ENCODE measurements around the gene LSM3. TPM values are rescaled to one million over a fixed set of nuclear protein-coding genes. Genes with fewer than 3 reads are reported as not detected.
A peak's percentile ranks its signal among the peaks of the same experiment; 100 is the strongest.

The LSM3 gene
- total RNA-seq, 1 donor from 2014 or later, result 9.5 TPM

DNA sequence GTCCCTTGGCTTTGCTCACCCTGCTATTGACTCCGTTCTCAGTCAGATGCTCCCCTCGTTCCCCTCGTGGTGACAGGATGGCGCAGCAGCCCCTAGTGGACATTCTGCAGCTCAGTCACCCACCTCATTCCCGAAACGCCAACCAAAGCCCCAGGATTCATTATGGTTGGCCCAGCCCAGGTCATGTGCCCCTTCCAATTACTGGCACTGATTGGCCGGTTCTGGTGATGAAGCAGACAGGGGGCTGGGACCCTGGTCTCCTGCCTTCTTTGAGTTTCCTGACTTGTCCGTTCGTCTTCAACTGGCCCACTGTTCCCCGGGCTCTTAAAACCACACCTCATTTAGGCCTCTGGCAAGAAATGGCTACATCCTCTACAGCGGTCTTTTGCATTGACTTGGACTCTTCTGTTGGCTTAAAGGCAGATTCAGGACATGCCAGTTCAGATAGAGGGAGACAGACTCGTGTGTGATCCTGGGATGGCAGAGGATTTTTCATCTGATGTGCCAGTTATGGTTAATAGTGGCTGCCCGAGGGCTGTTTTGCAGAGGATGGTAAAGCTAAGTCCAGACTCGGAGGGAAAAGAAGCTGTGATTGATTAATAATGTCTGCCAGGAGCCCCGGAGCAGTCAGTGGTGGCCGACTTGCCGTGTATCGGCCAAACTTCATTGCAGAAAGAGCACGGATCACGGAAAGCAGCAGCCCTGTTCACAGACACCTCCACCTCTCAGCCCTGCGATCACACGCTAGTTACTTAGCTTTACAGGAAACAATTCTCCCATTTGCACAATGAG is 37.8 kb downstream of the LSM3 start:
- Histone ChIP-seq H3K36me3 (no peaks in the 10 kb centered on the region), H3K4me1 (no peaks in the 10 kb centered on the region), H3K27me3 (ENCODE audit: low read depth) (no peaks in the 10 kb centered on the region), H3K4me3 (peak overlapping the region; percentile 44), H3K9me3 (peaks cover 7% of the 10 kb centered on the region), H3K27ac (no peak overlapping the region)
- intact Hi-C loops (cut with DNase I), result no loop called here
- peak; percentile 40 for TF ChIP-seq CTCF (IDR thresholded peaks at IDR 0.05)
- no peak for DNase-seq
- peak in 1 of 2 donors; percentile 58 for ATAC-seq

DNA sequence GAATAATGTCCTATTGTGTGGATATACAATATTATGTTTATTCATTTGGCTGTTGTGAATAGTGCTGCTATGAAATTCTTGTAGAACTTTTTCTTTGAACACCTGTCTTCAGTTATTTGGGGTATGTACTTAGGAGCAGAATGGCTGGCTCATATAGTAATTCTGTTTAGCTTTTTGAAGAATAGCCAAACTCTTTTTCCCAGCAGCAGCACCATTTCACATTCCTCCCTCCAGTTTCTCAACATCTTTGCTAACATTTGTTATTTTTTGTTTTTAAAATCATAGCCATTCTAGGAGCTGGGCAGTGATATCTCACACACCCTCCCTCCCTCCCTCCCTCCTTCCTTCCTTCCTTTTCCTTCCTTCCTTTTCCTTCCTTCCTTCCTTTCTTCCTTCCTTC is 39.7 kb downstream of the LSM3 start:
- H3K4me3 ChIP-seq, result no peak overlapping the region
- H3K27me3 ChIP-seq (ENCODE audit: low read depth), result no peaks in the 10 kb centered on the region
- H3K4me1 ChIP-seq, result no peaks in the 10 kb centered on the region
- H3K36me3 ChIP-seq, result no peaks in the 10 kb centered on the region
- no peak for DNase-seq
- H3K9me3 ChIP-seq, result peaks cover 12% of the 10 kb centered on the region
- ATAC-seq, result no peak
- H3K27ac ChIP-seq, result no peak overlapping the region
- TF ChIP-seq CTCF (IDR thresholded peaks at IDR 0.05), result no peak
- intact Hi-C loops (cut with DNase I), result no loop called here

GRCh38 chr3:14220933-14221332 is 42.3 kb downstream of the LSM3 start:
- H3K4me1 ChIP-seq, result peaks cover 11% of the 10 kb centered on the region
- no peak for ATAC-seq
- no peaks in the 10 kb centered on the region for H3K36me3 ChIP-seq
- H3K27ac ChIP-seq, result no peak overlapping the region
- H3K9me3 ChIP-seq, result peaks cover 12% of the 10 kb centered on the region
- no peak for TF ChIP-seq CTCF (IDR thresholded peaks at IDR 0.05)
- no peak for DNase-seq
- H3K27me3 ChIP-seq (ENCODE audit: low read depth), result no peaks in the 10 kb centered on the region
- intact Hi-C loops (cut with DNase I), result no loop called here
- H3K4me3 ChIP-seq, result no peak overlapping the region

DNA sequence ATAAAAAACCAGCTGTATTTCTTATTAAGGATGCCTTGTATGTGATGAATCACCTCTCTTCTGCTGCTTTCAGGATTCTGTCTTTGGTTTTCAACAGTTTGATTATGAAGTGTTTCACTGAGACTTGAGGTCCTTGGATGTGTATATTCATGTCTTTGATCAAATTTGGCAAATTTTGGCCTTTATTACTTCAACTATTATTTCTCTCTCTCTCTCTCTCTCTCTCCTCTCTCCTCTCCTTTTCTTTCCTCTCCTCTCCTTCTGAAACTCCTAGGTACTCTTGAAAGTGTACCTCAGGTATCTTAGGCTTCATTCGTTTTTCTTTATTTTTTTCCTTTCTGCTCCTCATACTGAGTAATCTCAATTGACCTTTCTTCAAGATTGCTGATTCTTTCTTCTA is 43.3 kb downstream of the LSM3 start:
- no peak for TF ChIP-seq CTCF (IDR thresholded peaks at IDR 0.05)
- H3K27ac ChIP-seq, result no peak overlapping the region
- peaks cover 13% of the 10 kb centered on the region for H3K4me1 ChIP-seq
- no peaks in the 10 kb centered on the region for H3K27me3 ChIP-seq (ENCODE audit: low read depth)
- intact Hi-C loops (cut with DNase I), result no loop called here
- no peak for DNase-seq
- H3K36me3 ChIP-seq, result no peaks in the 10 kb centered on the region
- peaks cover 12% of the 10 kb centered on the region for H3K9me3 ChIP-seq
- no peak overlapping the region for H3K4me3 ChIP-seq
- ATAC-seq, result no peak

DNA sequence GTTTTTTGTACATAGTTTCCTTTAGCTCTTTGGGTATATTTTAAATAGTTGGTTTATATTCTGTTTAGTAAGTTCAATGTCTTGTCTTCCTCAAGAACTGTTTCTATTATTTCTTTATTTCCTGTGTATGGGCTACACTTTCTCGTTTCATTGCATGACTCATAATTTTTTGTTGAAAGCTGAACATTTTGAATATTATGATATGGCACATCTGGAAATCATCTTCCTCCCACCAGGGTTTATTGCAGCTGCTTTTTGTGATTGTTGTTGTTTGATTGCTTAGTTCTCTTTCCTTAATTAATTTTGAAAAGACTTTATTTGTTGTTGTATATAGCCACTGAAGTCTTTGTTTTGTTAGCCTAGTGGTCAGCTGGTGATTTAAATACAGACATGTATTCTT is 43.8 kb downstream of the LSM3 start:
- TF ChIP-seq CTCF (IDR thresholded peaks at IDR 0.05), result no peak
- peaks cover 12% of the 10 kb centered on the region for H3K9me3 ChIP-seq
- no peak overlapping the region for H3K4me3 ChIP-seq
- H3K4me1 ChIP-seq, result peaks cover 13% of the 10 kb centered on the region
- no peak overlapping the region for H3K27ac ChIP-seq
- ATAC-seq (no peak), DNase-seq (no peak)
- no peaks in the 10 kb centered on the region for H3K27me3 ChIP-seq (ENCODE audit: low read depth)
- H3K36me3 ChIP-seq, result no peaks in the 10 kb centered on the region
- intact Hi-C loops (cut with DNase I), result no loop called here

Data from lower lobe of right lung (tissue), 2 donors.